Nephron progenitor cell (in vitro differentiated cells): ENCODE data around the gene C14orf132.

Experiments
- DNase-seq: peaks from one replicate; pipeline ENCODE4 v3.0.0; 2021
- H3K27ac Mint-ChIP-seq: 2 replicates; pipeline ENCODE4 v1.8.0; 2021; ENCODE audit warnings: mild to moderate bottlenecking, moderate library complexity, mixed read lengths
- H3K27me3 Mint-ChIP-seq: 2 replicates; pipeline ENCODE4 v1.8.0; 2021; ENCODE audit warnings: mild to moderate bottlenecking, low read depth, mixed read lengths; ENCODE audit not compliant: poor library complexity
- H3K36me3 Mint-ChIP-seq: 2 replicates; pipeline ENCODE4 v1.8.0; 2021; ENCODE audit warnings: low read depth, mixed read lengths
- H3K4me1 Mint-ChIP-seq: 2 replicates; pipeline ENCODE4 v1.8.0; 2021; ENCODE audit warnings: mixed read lengths
- H3K4me3 Mint-ChIP-seq: 2 replicates; pipeline ENCODE4 v1.8.0; 2021; ENCODE audit warnings: mild to moderate bottlenecking, moderate library complexity, mixed read lengths
- H3K9me3 Mint-ChIP-seq: 2 replicates; pipeline ENCODE4 v1.8.0; 2021; ENCODE audit warnings: mild to moderate bottlenecking, moderate library complexity, mixed read lengths
- TF ChIP-seq, protein P1 (sequence below): fragments of 200-600 bp; sonication (generic); IDR thresholded peaks from 2 replicates; pipeline ENCODE4 v1.5.0; 2021; ENCODE audit warnings: antibody characterized with exemption

Gene C14orf132

DNA sequence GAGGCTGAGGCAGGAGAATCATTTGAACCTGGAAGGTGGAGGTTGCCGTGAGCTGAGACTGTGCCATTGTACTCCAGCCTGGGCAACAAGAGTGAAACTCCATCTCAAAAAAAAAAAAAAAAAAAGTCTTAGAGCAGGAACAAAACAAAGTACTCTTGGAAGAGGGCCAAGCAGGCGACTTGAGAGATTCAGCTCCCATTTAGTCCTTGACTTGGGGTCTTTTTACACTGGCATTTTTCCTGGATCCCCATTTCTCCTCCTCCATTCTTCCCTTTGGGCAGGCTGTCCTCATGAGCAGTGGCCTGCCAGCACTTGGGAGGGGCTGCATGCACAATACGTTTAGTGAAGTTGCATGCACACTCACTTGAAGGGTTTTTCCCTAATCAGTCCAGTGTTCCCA is 72.9 kb downstream of the C14orf132 start:
- Mint-ChIP-seq H3K4me3 (no peak overlapping the region), H3K4me1 (peaks cover 8% of the 10 kb centered on the region), H3K9me3 (peaks cover 52% of the 10 kb centered on the region), H3K36me3 (peaks cover 2% of the 10 kb centered on the region), H3K27ac (no peak overlapping the region), H3K27me3 (peaks cover 8% of the 10 kb centered on the region)
- no peak for DNase-seq
- TF ChIP-seq, protein P1, sequence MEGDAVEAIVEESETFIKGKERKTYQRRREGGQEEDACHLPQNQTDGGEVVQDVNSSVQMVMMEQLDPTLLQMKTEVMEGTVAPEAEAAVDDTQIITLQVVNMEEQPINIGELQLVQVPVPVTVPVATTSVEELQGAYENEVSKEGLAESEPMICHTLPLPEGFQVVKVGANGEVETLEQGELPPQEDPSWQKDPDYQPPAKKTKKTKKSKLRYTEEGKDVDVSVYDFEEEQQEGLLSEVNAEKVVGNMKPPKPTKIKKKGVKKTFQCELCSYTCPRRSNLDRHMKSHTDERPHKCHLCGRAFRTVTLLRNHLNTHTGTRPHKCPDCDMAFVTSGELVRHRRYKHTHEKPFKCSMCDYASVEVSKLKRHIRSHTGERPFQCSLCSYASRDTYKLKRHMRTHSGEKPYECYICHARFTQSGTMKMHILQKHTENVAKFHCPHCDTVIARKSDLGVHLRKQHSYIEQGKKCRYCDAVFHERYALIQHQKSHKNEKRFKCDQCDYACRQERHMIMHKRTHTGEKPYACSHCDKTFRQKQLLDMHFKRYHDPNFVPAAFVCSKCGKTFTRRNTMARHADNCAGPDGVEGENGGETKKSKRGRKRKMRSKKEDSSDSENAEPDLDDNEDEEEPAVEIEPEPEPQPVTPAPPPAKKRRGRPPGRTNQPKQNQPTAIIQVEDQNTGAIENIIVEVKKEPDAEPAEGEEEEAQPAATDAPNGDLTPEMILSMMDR: no peak

DNA sequence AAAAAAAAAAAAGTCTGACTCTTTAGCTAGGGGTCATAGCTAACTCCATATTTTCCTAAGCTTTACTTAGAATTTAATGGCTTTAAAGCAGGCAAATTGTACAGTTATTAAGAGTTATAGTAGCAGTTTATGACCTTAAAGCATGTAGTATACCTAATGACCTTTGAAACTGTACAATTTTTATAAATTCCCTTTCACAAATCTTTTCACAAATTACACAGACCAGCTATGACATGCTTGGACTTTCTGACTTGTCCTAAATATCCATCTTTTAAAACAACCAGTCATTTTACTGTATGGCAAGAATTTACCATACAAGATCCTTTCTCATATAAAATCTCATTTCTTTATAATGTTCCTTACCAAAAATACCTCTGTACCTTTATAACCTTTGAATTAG is 74.8 kb downstream of the C14orf132 start:
- no peak overlapping the region for H3K27ac Mint-ChIP-seq
- TF ChIP-seq, protein P1: no peak
- H3K27me3 Mint-ChIP-seq: no peaks in the 10 kb centered on the region
- H3K4me1 Mint-ChIP-seq: peaks cover 14% of the 10 kb centered on the region
- H3K36me3 Mint-ChIP-seq: peaks cover 4% of the 10 kb centered on the region
- H3K4me3 Mint-ChIP-seq: no peak overlapping the region
- DNase-seq: no peak
- H3K9me3 Mint-ChIP-seq: peaks cover 65% of the 10 kb centered on the region

DNA sequence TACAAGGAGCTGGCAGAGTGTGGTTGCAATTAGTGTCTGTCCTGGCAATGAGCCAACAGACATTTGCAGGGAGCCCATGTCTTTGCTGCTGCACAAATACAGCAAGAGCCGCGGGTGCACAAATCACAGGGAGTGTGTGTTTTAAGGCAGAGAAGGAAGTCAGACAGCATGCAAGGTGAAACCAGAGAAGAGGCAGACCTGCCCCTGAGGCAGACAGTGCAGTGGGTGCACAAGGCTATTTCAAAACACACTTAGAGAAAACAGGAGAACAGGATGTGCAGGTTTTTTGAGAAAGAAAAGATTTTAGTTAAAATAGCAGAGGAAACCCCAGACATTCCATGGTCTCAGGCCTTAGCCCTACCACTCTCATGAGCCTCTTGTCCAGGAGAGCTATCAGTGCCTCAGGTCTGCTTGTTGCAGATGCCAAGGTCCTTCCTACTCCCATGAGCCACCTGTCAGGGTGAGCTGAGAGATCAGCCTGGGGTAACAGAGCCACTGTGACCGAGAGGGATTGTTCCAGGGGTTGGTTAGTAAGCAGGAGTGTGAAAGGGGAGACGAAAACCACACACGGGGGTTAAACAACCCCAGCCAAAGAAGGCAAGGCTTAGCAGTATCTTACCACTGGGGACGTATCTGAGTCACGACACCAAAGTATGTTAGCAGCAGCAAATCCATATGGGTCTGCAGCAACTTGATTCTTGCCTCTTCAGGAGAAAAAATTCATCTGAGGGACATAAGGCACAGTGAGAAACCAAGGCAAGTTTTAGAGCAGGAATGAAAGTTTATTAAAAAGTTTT is 78.1 kb downstream of the C14orf132 start:
- Mint-ChIP-seq H3K27me3 (no peaks in the 10 kb centered on the region), H3K27ac (peak overlapping the region; percentile 35), H3K36me3 (peaks cover 4% of the 10 kb centered on the region), H3K4me3 (no peak overlapping the region), H3K9me3 (peaks cover 56% of the 10 kb centered on the region), H3K4me1 (peaks cover 19% of the 10 kb centered on the region)
- no peak for DNase-seq
- TF ChIP-seq, protein P1: no peak

DNA sequence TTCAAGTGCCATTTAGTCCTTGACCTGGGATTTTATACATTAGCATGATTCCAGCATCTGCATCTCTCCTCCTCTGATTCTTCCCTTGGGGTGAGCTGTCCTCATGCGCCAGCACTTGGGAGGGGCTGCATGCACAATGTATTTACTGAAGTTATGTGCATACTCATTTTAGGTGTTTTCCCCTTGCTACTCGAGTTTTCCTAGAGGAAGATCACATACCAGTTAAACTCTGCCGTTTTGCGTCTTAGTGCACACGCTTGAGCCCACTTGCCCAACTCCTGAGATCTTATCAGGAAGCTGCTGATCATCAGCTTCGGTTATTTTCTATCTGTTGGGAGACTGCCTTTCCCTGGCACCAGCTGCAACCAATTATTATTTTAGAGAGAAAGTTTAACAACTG is 78.8 kb downstream of the C14orf132 start:
- H3K36me3 Mint-ChIP-seq: peaks cover 4% of the 10 kb centered on the region
- TF ChIP-seq, protein P1: no peak
- H3K9me3 Mint-ChIP-seq: peaks cover 49% of the 10 kb centered on the region
- H3K4me1 Mint-ChIP-seq: peaks cover 26% of the 10 kb centered on the region
- H3K27me3 Mint-ChIP-seq: no peaks in the 10 kb centered on the region
- no peak for DNase-seq
- H3K4me3 Mint-ChIP-seq: no peak overlapping the region
- no peak overlapping the region for H3K27ac Mint-ChIP-seq

DNA sequence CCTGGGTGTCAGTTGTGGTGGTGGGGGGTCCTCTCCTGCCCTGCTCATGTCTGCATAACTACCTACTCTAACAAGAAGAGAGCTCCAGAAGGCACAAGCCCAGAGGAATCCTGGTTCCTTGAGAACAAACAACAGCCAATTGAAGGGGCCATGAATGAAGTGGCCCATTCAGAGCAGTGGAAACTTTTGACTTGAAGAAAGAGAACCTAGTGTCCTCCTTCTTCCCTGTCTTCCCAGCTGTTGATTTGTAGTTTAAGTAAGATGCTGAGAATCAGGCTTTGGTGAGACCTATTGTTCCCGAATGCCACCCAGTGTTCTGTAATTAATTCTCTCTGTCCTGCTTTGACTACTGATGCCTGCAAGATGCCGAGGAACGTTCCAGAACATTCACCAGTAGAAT is 79.2 kb downstream of the C14orf132 start:
- no peak for DNase-seq
- peaks cover 30% of the 10 kb centered on the region for H3K4me1 Mint-ChIP-seq

More for the DNA sequence above, 79.2 kb downstream of the C14orf132 start:
- Mint-ChIP-seq H3K27me3 (no peaks in the 10 kb centered on the region), H3K36me3 (peaks cover 4% of the 10 kb centered on the region), H3K27ac (no peak overlapping the region), H3K4me3 (no peak overlapping the region), H3K9me3 (peaks cover 45% of the 10 kb centered on the region)
- TF ChIP-seq, protein P1: no peak
